ENCODE results near the gene LARP4B.

The LARP4B gene

GRCh38 chr10:841535-841934 is 90.0 kb downstream of the LARP4B start:
- Histone ChIP-seq H3K14ac (ENCODE audit: low read length in 2 of 2) (no peak overlapping the region), H2BK5ac (ENCODE audit: low read depth, low read length, poor library complexity, severe bottlenecking) (no peak overlapping the region), H3K27ac (ENCODE audit: low read length, poor library complexity, severe bottlenecking) (no peak overlapping the region), H2AK5ac (ENCODE audit: low read length, severe bottlenecking) (no peak overlapping the region), H3K4me3 (ENCODE audit: insufficient read depth in 1 of 2, low read depth in 1 of 2, low read length in 2 of 2) (no peak overlapping the region), H3K23ac (ENCODE audit: low read length in 2 of 2) (no peak overlapping the region), H3K79me1 (replicated peaks; ENCODE audit: low read length, poor library complexity, severe bottlenecking) (peaks cover 24% of the 10 kb centered on the region), H3K18ac (ENCODE audit: low read depth in 1 of 2, low read length in 2 of 2) (no peak overlapping the region), H2BK120ac (ENCODE audit: low read depth, low read length) (no peak overlapping the region), H4K91ac (ENCODE audit: low read length) (no peak overlapping the region), H3K9me3 (ENCODE audit: control insufficient read depth, low read length) (no peaks in the 10 kb centered on the region), H2BK15ac (ENCODE audit: low read depth, poor library complexity, severe bottlenecking) (no peak overlapping the region), H4K8ac (ENCODE audit: low read length) (no peak overlapping the region), H3K36me3 (ENCODE audit: control insufficient read depth in 1 of 2, insufficient read depth in 2 of 2, low read depth in 1 of 2, low read length in 2 of 2) (peaks cover 33 to 83% of the 10 kb centered on the region in 2 experiments), H3K4me1 (ENCODE audit: control insufficient read depth, insufficient read depth, low read depth, low read length) (peaks cover 11% of the 10 kb centered on the region), H3K4me2 (ENCODE audit: low read length, poor library complexity, severe bottlenecking) (no peak overlapping the region), H2BK12ac (ENCODE audit: low read length in 2 of 2) (no peak overlapping the region), H3K9ac (ENCODE audit: low read length) (no peak overlapping the region), H2AFZ (ENCODE audit: low read depth, low read length) (no peak overlapping the region), H3K4ac (ENCODE audit: low read depth in 1 of 2, low read length in 2 of 2) (no peak overlapping the region), H3K27me3 (ENCODE audit: control insufficient read depth in 1 of 2, insufficient read depth in 1 of 2, low read length in 2 of 2) (no peaks in the 10 kb centered on the region)
- 100% methylated on average over 4 of the region's 5 CpGs for WGBS
- no peak for DNase-seq

DNA sequence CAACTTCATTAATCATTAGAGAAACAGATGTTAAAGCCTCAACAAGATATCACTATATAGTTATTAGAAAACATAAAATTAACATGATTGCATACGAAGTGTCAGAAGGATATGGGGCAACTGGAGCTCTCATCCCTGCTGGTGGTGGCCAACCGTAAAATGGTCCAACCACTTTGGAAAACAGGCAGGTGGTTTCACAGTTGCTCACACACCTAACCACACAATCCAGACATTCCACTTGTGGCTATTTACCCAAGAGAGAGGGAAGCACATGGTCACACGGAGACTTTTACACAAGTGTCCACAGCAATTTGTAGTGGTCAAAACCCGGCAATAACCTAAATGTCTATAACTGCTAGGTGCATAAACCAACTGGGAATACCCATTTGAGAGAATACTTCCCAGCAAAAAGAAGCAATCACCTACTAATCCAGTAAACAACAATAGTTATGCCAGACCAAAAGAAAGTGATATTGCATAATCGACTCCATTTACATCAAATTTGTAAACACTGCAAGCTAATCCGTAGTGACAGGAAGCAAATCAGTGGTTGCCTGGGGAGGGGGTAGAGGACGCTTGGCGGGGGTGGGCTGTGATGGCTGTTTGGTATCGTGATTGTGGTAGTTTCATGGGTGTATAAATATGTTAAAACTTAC is 91.8 kb downstream of the LARP4B start:
- no peak overlapping the region for H4K91ac ChIP-seq (ENCODE audit: low read length)
- H3K27ac ChIP-seq (ENCODE audit: low read length, poor library complexity, severe bottlenecking) = no peak overlapping the region
- no peak overlapping the region for H3K9ac ChIP-seq (ENCODE audit: low read length)
- H3K36me3 ChIP-seq (ENCODE audit: control insufficient read depth in 1 of 2, insufficient read depth in 2 of 2, low read depth in 1 of 2, low read length in 2 of 2) = peaks cover 38 to 94% of the 10 kb centered on the region in 2 experiments
- H3K27me3 ChIP-seq (ENCODE audit: control insufficient read depth in 1 of 2, insufficient read depth in 1 of 2, low read length in 2 of 2) = no peaks in the 10 kb centered on the region
- no peak overlapping the region for H2BK5ac ChIP-seq (ENCODE audit: low read depth, low read length, poor library complexity, severe bottlenecking)
- WGBS = 95% methylated on average over 7 of the region's 9 CpGs
- no peaks in the 10 kb centered on the region for H3K9me3 ChIP-seq (ENCODE audit: control insufficient read depth, low read length)
- no peak overlapping the region for H3K18ac ChIP-seq (ENCODE audit: low read depth in 1 of 2, low read length in 2 of 2)
- H2AK5ac ChIP-seq (ENCODE audit: low read length, severe bottlenecking) = no peak overlapping the region
- no peak for DNase-seq
- peaks cover 7% of the 10 kb centered on the region for H3K4me1 ChIP-seq (ENCODE audit: control insufficient read depth, insufficient read depth, low read depth, low read length)
- no peak overlapping the region for H3K23ac ChIP-seq (ENCODE audit: low read length in 2 of 2)
- H2BK15ac ChIP-seq (ENCODE audit: low read depth, poor library complexity, severe bottlenecking) = no peak overlapping the region
- no peak overlapping the region for H2BK12ac ChIP-seq (ENCODE audit: low read length in 2 of 2)
- H4K8ac ChIP-seq (ENCODE audit: low read length) = no peak overlapping the region
- peaks cover 24% of the 10 kb centered on the region for H3K79me1 ChIP-seq (replicated peaks; ENCODE audit: low read length, poor library complexity, severe bottlenecking)
- H3K4ac ChIP-seq (ENCODE audit: low read depth in 1 of 2, low read length in 2 of 2) = peak overlapping the region in 1 of 2 experiments; percentile 26
- H2BK120ac ChIP-seq (ENCODE audit: low read depth, low read length) = no peak overlapping the region
- H3K4me2 ChIP-seq (ENCODE audit: low read length, poor library complexity, severe bottlenecking) = no peak overlapping the region
- no peak overlapping the region for H3K4me3 ChIP-seq (ENCODE audit: insufficient read depth in 1 of 2, low read depth in 1 of 2, low read length in 2 of 2)
- no peak overlapping the region for H2AFZ ChIP-seq (ENCODE audit: low read depth, low read length)
- H3K14ac ChIP-seq (ENCODE audit: low read length in 2 of 2) = no peak overlapping the region

- Histone ChIP-seq H4K91ac (ENCODE audit: low read length) (no peak overlapping the region), H3K27ac (ENCODE audit: low read length, poor library complexity, severe bottlenecking) (no peak overlapping the region), H2BK12ac (ENCODE audit: low read length in 2 of 2) (no peak overlapping the region), H3K23ac (ENCODE audit: low read length in 2 of 2) (no peak overlapping the region), H4K8ac (ENCODE audit: low read length) (no peak overlapping the region), H3K9ac (ENCODE audit: low read length) (no peak overlapping the region), H3K36me3 (ENCODE audit: control insufficient read depth in 1 of 2, insufficient read depth in 2 of 2, low read depth in 1 of 2, low read length in 2 of 2) (peaks cover 28 to 89% of the 10 kb centered on the region in 2 experiments), H2BK120ac (ENCODE audit: low read depth, low read length) (no peak overlapping the region), H3K4ac (ENCODE audit: low read depth in 1 of 2, low read length in 2 of 2) (no peak overlapping the region), H3K79me1 (replicated peaks; ENCODE audit: low read length, poor library complexity, severe bottlenecking) (peaks cover 18% of the 10 kb centered on the region), H3K18ac (ENCODE audit: low read depth in 1 of 2, low read length in 2 of 2) (no peak overlapping the region), H2BK15ac (ENCODE audit: low read depth, poor library complexity, severe bottlenecking) (no peak overlapping the region), H3K14ac (ENCODE audit: low read length in 2 of 2) (no peak overlapping the region), H3K9me3 (ENCODE audit: control insufficient read depth, low read length) (no peaks in the 10 kb centered on the region), H3K4me3 (ENCODE audit: insufficient read depth in 1 of 2, low read depth in 1 of 2, low read length in 2 of 2) (no peak overlapping the region), H2AK5ac (ENCODE audit: low read length, severe bottlenecking) (no peak overlapping the region), H3K4me1 (ENCODE audit: control insufficient read depth, insufficient read depth, low read depth, low read length) (no peaks in the 10 kb centered on the region), H2AFZ (ENCODE audit: low read depth, low read length) (no peak overlapping the region), H3K27me3 (ENCODE audit: control insufficient read depth in 1 of 2, insufficient read depth in 1 of 2, low read length in 2 of 2) (no peaks in the 10 kb centered on the region), H2BK5ac (ENCODE audit: low read depth, low read length, poor library complexity, severe bottlenecking) (no peak overlapping the region), H3K4me2 (ENCODE audit: low read length, poor library complexity, severe bottlenecking) (no peak overlapping the region)
- 86% methylated on average over 6 of the region's 7 CpGs for WGBS
- DNase-seq = peak; percentile 14
These were observed 94.7 kb downstream of the LARP4B start for GRCh38 chr10:836782-837181.

DNA sequence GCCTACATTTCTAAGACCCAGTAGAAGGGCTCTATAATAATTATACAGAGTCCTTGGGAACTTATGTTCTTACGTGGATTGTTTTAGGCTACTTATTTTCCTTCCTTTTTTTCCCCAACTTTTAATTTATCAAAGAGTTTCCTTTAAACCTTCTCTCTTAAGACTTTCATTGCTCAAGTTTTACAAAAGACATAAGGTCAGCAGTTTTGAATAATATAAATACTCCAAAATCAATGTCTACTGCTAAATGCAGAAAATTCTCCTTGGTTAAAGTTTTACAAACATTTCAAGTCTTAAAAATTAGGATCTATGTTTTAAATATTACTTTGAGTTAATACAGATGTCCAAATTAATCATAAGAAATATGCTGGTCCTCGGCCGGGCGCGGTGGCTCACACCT is 97.0 kb downstream of the LARP4B start:
- Histone ChIP-seq H3K4me2 (ENCODE audit: low read length, poor library complexity, severe bottlenecking) (no peak overlapping the region), H2BK5ac (ENCODE audit: low read depth, low read length, poor library complexity, severe bottlenecking) (no peak overlapping the region), H3K23ac (ENCODE audit: low read length in 2 of 2) (no peak overlapping the region), H3K9ac (ENCODE audit: low read length) (no peak overlapping the region), H4K91ac (ENCODE audit: low read length) (no peak overlapping the region), H3K4me1 (ENCODE audit: control insufficient read depth, insufficient read depth, low read depth, low read length) (no peaks in the 10 kb centered on the region), H2AFZ (ENCODE audit: low read depth, low read length) (no peak overlapping the region), H3K36me3 (ENCODE audit: control insufficient read depth in 1 of 2, insufficient read depth in 2 of 2, low read depth in 1 of 2, low read length in 2 of 2) (peaks cover 17 to 84% of the 10 kb centered on the region in 2 experiments), H2BK120ac (ENCODE audit: low read depth, low read length) (no peak overlapping the region), H3K4me3 (ENCODE audit: insufficient read depth in 1 of 2, low read depth in 1 of 2, low read length in 2 of 2) (no peak overlapping the region), H2AK5ac (ENCODE audit: low read length, severe bottlenecking) (no peak overlapping the region), H3K27me3 (ENCODE audit: control insufficient read depth in 1 of 2, insufficient read depth in 1 of 2, low read length in 2 of 2) (no peaks in the 10 kb centered on the region), H3K14ac (ENCODE audit: low read length in 2 of 2) (no peak overlapping the region), H3K9me3 (ENCODE audit: control insufficient read depth, low read length) (no peaks in the 10 kb centered on the region), H3K4ac (ENCODE audit: low read depth in 1 of 2, low read length in 2 of 2) (no peak overlapping the region), H3K18ac (ENCODE audit: low read depth in 1 of 2, low read length in 2 of 2) (no peak overlapping the region), H2BK12ac (ENCODE audit: low read length in 2 of 2) (no peak overlapping the region), H4K8ac (ENCODE audit: low read length) (no peak overlapping the region), H3K27ac (ENCODE audit: low read length, poor library complexity, severe bottlenecking) (no peak overlapping the region), H2BK15ac (ENCODE audit: low read depth, poor library complexity, severe bottlenecking) (no peak overlapping the region), H3K79me1 (replicated peaks; ENCODE audit: low read length, poor library complexity, severe bottlenecking) (peaks cover 14% of the 10 kb centered on the region)
- 99% methylated on average over 5 of the region's 5 CpGs for WGBS
- no peak for DNase-seq

All from mesenchymal stem cell (in vitro differentiated cells and primary cell).